Osteoblast (primary cell): ENCODE results near the gene TNFRSF14. TPM values are rescaled to one million over a fixed set of nuclear protein-coding genes. Genes with fewer than 3 reads are reported as not detected.

ENCODE experiments used
- DNase-seq: peaks from one replicate; pipeline ENCODE4 v3.0.0; 2011; ENCODE audit warnings: low spot score, mixed read lengths; ENCODE audit not compliant: insufficient read length; ENCODE audit errors: missing footprints
- H2AFZ ChIP-seq: 2 replicates; pipeline ENCODE4 v1.6.0; 2011; ENCODE audit warnings: mild to moderate bottlenecking, low read length
- H3K27ac ChIP-seq: 2 replicates; pipeline ENCODE4 v1.5.1; 2011; ENCODE audit warnings: mild to moderate bottlenecking, low read depth, low read length, moderate library complexity
- H3K27me3 ChIP-seq: 2 replicates; pipeline ENCODE4 v1.6.0; 2012; ENCODE audit warnings: mild to moderate bottlenecking, control low read depth, inconsistent platforms, low read length, moderate library complexity; ENCODE audit not compliant: insufficient read depth
- H3K36me3 ChIP-seq: 2 replicates; pipeline ENCODE4 v1.5.1; 2011; ENCODE audit warnings: mild to moderate bottlenecking, low read length, control low read depth, moderate library complexity; ENCODE audit not compliant: insufficient read depth
- H3K4me1 ChIP-seq: 2 replicates; pipeline ENCODE4 v1.5.1; 2011; ENCODE audit warnings: mild to moderate bottlenecking, low read length, control low read depth, moderate library complexity; ENCODE audit not compliant: insufficient read depth
- H3K4me2 ChIP-seq: 2 replicates; pipeline ENCODE4 v1.6.0; 2011; ENCODE audit warnings: mild to moderate bottlenecking, low read length; ENCODE audit not compliant: insufficient read depth
- H3K4me3 ChIP-seq: fragments of 200-600 bp; sonication (generic); 3 replicates; pipeline ENCODE4 v1.5.1; 2012; ENCODE audit warnings: mild to moderate bottlenecking, low read length, inconsistent platforms; ENCODE audit not compliant: insufficient read depth
- H3K79me2 ChIP-seq: 2 replicates; pipeline ENCODE4 v1.6.0; 2012; ENCODE audit warnings: mild to moderate bottlenecking, low read length, control low read depth, inconsistent platforms; ENCODE audit not compliant: insufficient read depth
- H3K9me3 ChIP-seq: 2 replicates; pipeline ENCODE4 v1.5.1; 2011; ENCODE audit warnings: low read depth, low read length, control low read depth
- H4K20me1 ChIP-seq: 2 replicates; pipeline ENCODE4 v1.6.0; 2012; ENCODE audit warnings: mild to moderate bottlenecking, low read length, control low read depth; ENCODE audit not compliant: insufficient read depth
- CTCF ChIP-seq: IDR thresholded peaks from 2 replicates; pipeline ENCODE4 v1.5.1; 2011; ENCODE audit warnings: mild to moderate bottlenecking, low read depth, low read length, moderate library complexity; ENCODE audit errors: extremely low read depth
- total RNA-seq: library from RNA; depleted of rRNA; stranded (reverse); fragments of >200 nt; gene quantifications from 2 replicates; pipeline ENCODE4 v1.2.3, GENCODE V29; 2012

TNFRSF14 gene
- total RNA-seq, 1 donor = 36.6 TPM

- Histone ChIP-seq H3K4me2 (no peak overlapping the region), H4K20me1 (no peaks in the 10 kb centered on the region), H3K79me2 (no peaks in the 10 kb centered on the region), H3K27me3 (no peaks in the 10 kb centered on the region), H3K9me3 (no peaks in the 10 kb centered on the region), H3K4me1 (no peaks in the 10 kb centered on the region), H3K27ac (no peak overlapping the region), H3K4me3 (no peak overlapping the region), H3K36me3 (no peaks in the 10 kb centered on the region), H2AFZ (no peak overlapping the region)
- no peak for TF ChIP-seq CTCF
- DNase-seq = peak; percentile 23
Observed at GRCh38 chr1:2601721-2602303, 45.6 kb downstream of the TNFRSF14 start.

GRCh38 chr1:2602311-2602835 lies 46.2 kb downstream of the TNFRSF14 start:
- H3K9me3 ChIP-seq = no peaks in the 10 kb centered on the region
- no peaks in the 10 kb centered on the region for H3K4me1 ChIP-seq
- H3K4me3 ChIP-seq = no peak overlapping the region
- no peaks in the 10 kb centered on the region for H3K36me3 ChIP-seq
- no peak overlapping the region for H2AFZ ChIP-seq
- DNase-seq = peak; percentile 36
- H4K20me1 ChIP-seq = no peaks in the 10 kb centered on the region
- no peak overlapping the region for H3K4me2 ChIP-seq
- no peak for TF ChIP-seq CTCF
- H3K79me2 ChIP-seq = no peaks in the 10 kb centered on the region
- no peak overlapping the region for H3K27ac ChIP-seq
- no peaks in the 10 kb centered on the region for H3K27me3 ChIP-seq

GRCh38 chr1:2602866-2603520 lies 46.8 kb downstream of the TNFRSF14 start:
- Histone ChIP-seq H3K79me2 (no peaks in the 10 kb centered on the region), H3K27me3 (no peaks in the 10 kb centered on the region), H3K27ac (no peak overlapping the region), H3K4me2 (no peak overlapping the region), H3K4me1 (no peaks in the 10 kb centered on the region), H3K36me3 (no peaks in the 10 kb centered on the region), H3K4me3 (no peak overlapping the region), H4K20me1 (no peaks in the 10 kb centered on the region), H2AFZ (no peak overlapping the region), H3K9me3 (no peaks in the 10 kb centered on the region)
- TF ChIP-seq CTCF = no peak
- peak; percentile 76 for DNase-seq

- H3K27ac ChIP-seq = no peak overlapping the region
- no peak overlapping the region for H3K4me2 ChIP-seq
- peak; percentile 84 for DNase-seq
- H3K36me3 ChIP-seq = no peaks in the 10 kb centered on the region
- no peaks in the 10 kb centered on the region for H3K4me1 ChIP-seq
- H3K79me2 ChIP-seq = no peaks in the 10 kb centered on the region
- no peaks in the 10 kb centered on the region for H4K20me1 ChIP-seq
- no peak for TF ChIP-seq CTCF
- H3K4me3 ChIP-seq = no peak overlapping the region
- no peak overlapping the region for H2AFZ ChIP-seq
- no peaks in the 10 kb centered on the region for H3K27me3 ChIP-seq
- no peaks in the 10 kb centered on the region for H3K9me3 ChIP-seq
Observed at GRCh38 chr1:2603521-2604155, 47.5 kb downstream of the TNFRSF14 start.
